ENCODE data around the gene HEMK1.

HEMK1 gene

GRCh38 chr3:50616770-50617095 is 47.4 kb downstream of the HEMK1 start:
- WGBS (ENCODE audit: insufficient coverage), result 0% methylated on average over 10 of the region's 22 CpGs
- H3K27me3 ChIP-seq (replicated peaks in 2 of 5; ENCODE audit: control insufficient read depth in 4 of 5, insufficient read depth in 5 of 5, low read length in 4 of 5), result no peaks in the 10 kb centered on the region
- H3K4me1 ChIP-seq (ENCODE audit: control extremely low read depth in 1 of 4, control insufficient read depth in 4 of 4, insufficient read depth in 4 of 4, low read length in 3 of 4), result peaks cover 19 to 76% (median 72%) of the 10 kb centered on the region in 4 experiments
- POLR2A ChIA-PET, result interaction anchor here (1.4 to 2.2 kb wide), 3 partner anchors 36 to 768 kb away, joined by 5 to 10 read pairs (median 6); partner anchors contain the start of genes HEMK1 and MANF
- H3K9me3 ChIP-seq (ENCODE audit: control extremely low read depth in 1 of 5, control insufficient read depth in 4 of 5, insufficient read depth in 2 of 5, low read depth in 1 of 5, low read length in 4 of 5), result no peaks in the 10 kb centered on the region
- peaks cover 0 to 22% (median 0%) of the 10 kb centered on the region in 4 experiments for H3K36me3 ChIP-seq (ENCODE audit: control insufficient read depth in 4 of 4, insufficient read depth in 4 of 4, low read length in 3 of 4)
- H3K4me3 ChIP-seq (ENCODE audit: control insufficient read depth in 1 of 7, extremely low read depth in 1 of 7, insufficient read depth in 4 of 7, low read depth in 2 of 7, low read length in 6 of 7), result peak overlapping the region; percentile 50 to 83 (median 69)
- peak overlapping the region; percentile 25 to 38 for H3K27ac ChIP-seq (ENCODE audit: insufficient read depth in 1 of 2, low read depth in 1 of 2, low read length in 2 of 2, poor library complexity in 1 of 2, severe bottlenecking in 2 of 2)
- peak; percentile 90 to 96 (median 96) for DNase-seq
- CTCF ChIA-PET, result interaction anchor here (0.7 to 40.1 kb wide), 30 partner anchors 9 to 1000 kb away, joined by 3 to 799 read pairs (median 4); partner anchors contain the start of genes C3orf18 and HEMK1

GRCh38 chr3:50617096-50617791 is 47.9 kb downstream of the HEMK1 start, which contains the start of gene MAPKAPK3:
TSS of gene MAPKAPK3 (plus strand) at chr3:50617151. CDS start at chr3:50617566, 415 bp downstream.
- DNase-seq, result peak in 2 of 3 donors; percentile 56 to 63
- under 1% methylated on average over 37 of the region's 58 CpGs for WGBS (ENCODE audit: insufficient coverage)
- peak within 1 kb of the TSS; percentile 65 to 95 (median 88) for H3K4me3 ChIP-seq (ENCODE audit: control insufficient read depth in 1 of 7, extremely low read depth in 1 of 7, insufficient read depth in 4 of 7, low read depth in 2 of 7, low read length in 6 of 7)
- H3K4me1 ChIP-seq (ENCODE audit: control extremely low read depth in 1 of 4, control insufficient read depth in 4 of 4, insufficient read depth in 4 of 4, low read length in 3 of 4), result peaks cover 19 to 78% (median 76%) of the 10 kb centered on the region in 4 experiments
- H3K9me3 ChIP-seq (ENCODE audit: control extremely low read depth in 1 of 5, control insufficient read depth in 4 of 5, insufficient read depth in 2 of 5, low read depth in 1 of 5, low read length in 4 of 5), result no peaks in the 10 kb centered on the region
- POLR2A ChIA-PET, result interaction anchor here (1.4 to 2.2 kb wide), 3 partner anchors 35 to 768 kb away, joined by 5 to 10 read pairs (median 6); partner anchors contain the start of genes HEMK1 and MANF
- CTCF ChIA-PET, result interaction anchor here (0.8 to 40.1 kb wide), 26 partner anchors 12 to 1000 kb away, joined by 3 to 799 read pairs (median 4); partner anchors contain the start of genes C3orf18 and HEMK1
- H3K27ac ChIP-seq (ENCODE audit: insufficient read depth in 1 of 2, low read depth in 1 of 2, low read length in 2 of 2, poor library complexity in 1 of 2, severe bottlenecking in 2 of 2), result peak within 1 kb of the TSS; percentile 72 to 87
- H3K27me3 ChIP-seq (replicated peaks in 2 of 5; ENCODE audit: control insufficient read depth in 4 of 5, insufficient read depth in 5 of 5, low read length in 4 of 5), result no peaks in the 10 kb centered on the region
- peaks cover 0 to 27% (median under 1%) of the 10 kb centered on the region in 4 experiments for H3K36me3 ChIP-seq (ENCODE audit: control insufficient read depth in 4 of 4, insufficient read depth in 4 of 4, low read length in 3 of 4)

GRCh38 chr3:50617911-50618481 is 48.7 kb downstream of the HEMK1 start:
- 11% methylated on average over 5 of the region's 6 CpGs for WGBS (ENCODE audit: insufficient coverage)
- ChIA-PET POLR2A (interaction anchor here (1.2 to 2.2 kb wide), 2 partner anchors 49 to 767 kb away, joined by 4 to 10 read pairs; partner anchors contain the start of genes HEMK1 and MANF), CTCF (interaction anchor here (1.0 to 40.1 kb wide), 6 partner anchors 11 to 771 kb away, joined by 3 to 799 read pairs (median 4); partner anchors contain the start of genes C3orf18 and HEMK1)
- no peaks in the 10 kb centered on the region for H3K27me3 ChIP-seq (replicated peaks in 2 of 5; ENCODE audit: control insufficient read depth in 4 of 5, insufficient read depth in 5 of 5, low read length in 4 of 5)
- no peaks in the 10 kb centered on the region for H3K9me3 ChIP-seq (ENCODE audit: control extremely low read depth in 1 of 5, control insufficient read depth in 4 of 5, insufficient read depth in 2 of 5, low read depth in 1 of 5, low read length in 4 of 5)
- DNase-seq, result peak in 2 of 3 donors; percentile 27 to 38
- H3K27ac ChIP-seq (ENCODE audit: insufficient read depth in 1 of 2, low read depth in 1 of 2, low read length in 2 of 2, poor library complexity in 1 of 2, severe bottlenecking in 2 of 2), result peak overlapping the region; percentile 72 to 87
- peak overlapping the region; percentile 65 to 95 (median 88) for H3K4me3 ChIP-seq (ENCODE audit: control insufficient read depth in 1 of 7, extremely low read depth in 1 of 7, insufficient read depth in 4 of 7, low read depth in 2 of 7, low read length in 6 of 7)
- H3K4me1 ChIP-seq (ENCODE audit: control extremely low read depth in 1 of 4, control insufficient read depth in 4 of 4, insufficient read depth in 4 of 4, low read length in 3 of 4), result peaks cover 24 to 78% (median 76%) of the 10 kb centered on the region in 4 experiments
- H3K36me3 ChIP-seq (ENCODE audit: control insufficient read depth in 4 of 4, insufficient read depth in 4 of 4, low read length in 3 of 4), result peaks cover 0 to 34% (median 5%) of the 10 kb centered on the region in 4 experiments

- peaks cover 0 to 58% (median 11%) of the 10 kb centered on the region in 4 experiments for H3K36me3 ChIP-seq (ENCODE audit: control insufficient read depth in 4 of 4, insufficient read depth in 4 of 4, low read length in 3 of 4)
- H3K4me3 ChIP-seq (ENCODE audit: control insufficient read depth in 1 of 7, extremely low read depth in 1 of 7, insufficient read depth in 4 of 7, low read depth in 2 of 7, low read length in 6 of 7), result peak overlapping the region in 5 of 7 experiments; percentile 20 to 65 (median 63)
- POLR2A ChIA-PET, result interaction anchor here (1.0 to 1.4 kb wide), 2 partner anchors 18 to 20 kb away, joined by 3 read pairs; no protein-coding TSS in a partner anchor
- H3K9me3 ChIP-seq (ENCODE audit: control extremely low read depth in 1 of 5, control insufficient read depth in 4 of 5, insufficient read depth in 2 of 5, low read depth in 1 of 5, low read length in 4 of 5), result no peaks in the 10 kb centered on the region
- DNase-seq, result peak in 2 of 3 donors; percentile 87 to 91
- peak overlapping the region; percentile 65 to 75 for H3K27ac ChIP-seq (ENCODE audit: insufficient read depth in 1 of 2, low read depth in 1 of 2, low read length in 2 of 2, poor library complexity in 1 of 2, severe bottlenecking in 2 of 2)
- H3K27me3 ChIP-seq (replicated peaks in 2 of 5; ENCODE audit: control insufficient read depth in 4 of 5, insufficient read depth in 5 of 5, low read length in 4 of 5), result no peaks in the 10 kb centered on the region
- peaks cover 41 to 91% (median 87%) of the 10 kb centered on the region in 4 experiments for H3K4me1 ChIP-seq (ENCODE audit: control extremely low read depth in 1 of 4, control insufficient read depth in 4 of 4, insufficient read depth in 4 of 4, low read length in 3 of 4)
- CTCF ChIA-PET, result interaction anchor here (0.9 to 40.1 kb wide), 9 partner anchors 9 to 814 kb away, joined by 3 to 799 read pairs (median 5); partner anchors contain the start of genes C3orf18, DOCK3 and HEMK1
- WGBS (ENCODE audit: insufficient coverage), result no CpG with 5 or more reads among the region's 1 CpG
These were observed 51.1 kb downstream of the HEMK1 start for GRCh38 chr3:50620420-50620819.

- ChIA-PET CTCF (interaction anchor here (0.9 to 40.1 kb wide), 6 partner anchors 8 to 54 kb away, joined by 3 to 799 read pairs (median 8); partner anchors contain the start of genes C3orf18, DOCK3 and HEMK1), POLR2A (interaction anchor here (1.0 to 1.4 kb wide), 2 partner anchors 18 to 19 kb away, joined by 3 read pairs; no protein-coding TSS in a partner anchor)
- WGBS (ENCODE audit: insufficient coverage), result 30% methylated on average over 3 of the region's 4 CpGs
- peak in 2 of 3 donors; percentile 51 to 60 for DNase-seq
- Histone ChIP-seq H3K27ac (ENCODE audit: insufficient read depth in 1 of 2, low read depth in 1 of 2, low read length in 2 of 2, poor library complexity in 1 of 2, severe bottlenecking in 2 of 2) (peak overlapping the region; percentile 14 to 75), H3K4me3 (ENCODE audit: control insufficient read depth in 1 of 7, extremely low read depth in 1 of 7, insufficient read depth in 4 of 7, low read depth in 2 of 7, low read length in 6 of 7) (peak overlapping the region in 5 of 7 experiments; percentile 20 to 65 (median 53)), H3K27me3 (replicated peaks in 2 of 5; ENCODE audit: control insufficient read depth in 4 of 5, insufficient read depth in 5 of 5, low read length in 4 of 5) (no peaks in the 10 kb centered on the region), H3K36me3 (ENCODE audit: control insufficient read depth in 4 of 4, insufficient read depth in 4 of 4, low read length in 3 of 4) (peaks cover 0 to 62% (median 11%) of the 10 kb centered on the region in 4 experiments), H3K9me3 (ENCODE audit: control extremely low read depth in 1 of 5, control insufficient read depth in 4 of 5, insufficient read depth in 2 of 5, low read depth in 1 of 5, low read length in 4 of 5) (no peaks in the 10 kb centered on the region), H3K4me1 (ENCODE audit: control extremely low read depth in 1 of 4, control insufficient read depth in 4 of 4, insufficient read depth in 4 of 4, low read length in 3 of 4) (peaks cover 41 to 94% (median 88%) of the 10 kb centered on the region in 4 experiments)
These were observed 51.5 kb downstream of the HEMK1 start for GRCh38 chr3:50620820-50621219.

GRCh38 chr3:50622881-50623280 is 53.6 kb downstream of the HEMK1 start:
- Histone ChIP-seq H3K4me3 (ENCODE audit: control insufficient read depth in 1 of 7, extremely low read depth in 1 of 7, insufficient read depth in 4 of 7, low read depth in 2 of 7, low read length in 6 of 7) (no peak overlapping the region), H3K9me3 (ENCODE audit: control extremely low read depth in 1 of 5, control insufficient read depth in 4 of 5, insufficient read depth in 2 of 5, low read depth in 1 of 5, low read length in 4 of 5) (no peaks in the 10 kb centered on the region), H3K27ac (ENCODE audit: insufficient read depth in 1 of 2, low read depth in 1 of 2, low read length in 2 of 2, poor library complexity in 1 of 2, severe bottlenecking in 2 of 2) (peak overlapping the region; percentile 26 to 69), H3K36me3 (ENCODE audit: control insufficient read depth in 4 of 4, insufficient read depth in 4 of 4, low read length in 3 of 4) (peaks cover 0 to 77% (median 13%) of the 10 kb centered on the region in 4 experiments), H3K27me3 (replicated peaks in 2 of 5; ENCODE audit: control insufficient read depth in 4 of 5, insufficient read depth in 5 of 5, low read length in 4 of 5) (no peaks in the 10 kb centered on the region), H3K4me1 (ENCODE audit: control extremely low read depth in 1 of 4, control insufficient read depth in 4 of 4, insufficient read depth in 4 of 4, low read length in 3 of 4) (peaks cover 39 to 99% (median 97%) of the 10 kb centered on the region in 4 experiments)
- no peak for DNase-seq
- ChIA-PET POLR2A (interaction anchor here (0.8 kb wide), 1 partner anchor 767 kb away, joined by 4 read pairs; no protein-coding TSS in a partner anchor), CTCF (interaction anchor here (1.0 to 40.1 kb wide), 6 partner anchors 6 to 52 kb away, joined by 3 to 799 read pairs (median 20); partner anchors contain the start of genes C3orf18, CISH, HEMK1 and MAPKAPK3)
- WGBS (ENCODE audit: insufficient coverage), result 89% methylated on average over 3 of the region's 3 CpGs

Measured in common myeloid progenitor, CD34-positive (primary cell).